ENCODE results near the gene EIF4ENIF1.

GRCh38 chr22:31440681-31441080, 49.0 kb downstream of the EIF4ENIF1 start:
- TF ChIP-seq EP300 (IDR thresholded peaks at IDR 0.05) (no peak), CTCF (IDR thresholded peaks at IDR 0.05) (no peak), POLR2AphosphoS5 (IDR thresholded peaks at IDR 0.05) (no peak), POLR2A (IDR thresholded peaks at IDR 0.05; ENCODE audit: low read depth) (no peak)
